Fibroblast of skin of right quadriceps (primary cell): ENCODE results near the gene MITF.
"Not testable (repeated sequence)": the region's sequence is repeated elsewhere in the genome, so short reads cannot be mapped to it uniquely, and the experiment has no call there.

Source experiments
- DNase-seq: peaks from one replicate; pipeline ENCODE4 v3.0.0-alpha.2; 2013

MITF gene

DNA sequence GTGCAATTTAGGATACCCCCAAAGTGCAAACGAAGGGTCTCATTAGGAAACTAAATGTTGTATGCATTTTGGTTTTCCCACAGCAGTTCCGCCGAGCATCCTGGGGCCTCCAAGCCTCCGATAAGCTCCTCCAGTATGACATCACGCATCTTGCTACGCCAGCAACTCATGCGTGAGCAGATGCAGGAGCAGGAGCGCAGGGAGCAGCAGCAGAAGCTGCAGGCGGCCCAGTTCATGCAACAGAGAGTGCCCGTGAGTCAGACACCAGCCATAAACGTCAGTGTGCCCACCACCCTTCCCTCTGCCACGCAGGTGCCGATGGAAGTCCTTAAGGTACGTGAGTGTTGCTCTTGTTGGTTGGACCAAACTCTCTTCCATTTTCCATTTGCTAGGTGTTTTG, 139.8 kb downstream of the MITF start:
- no peak for DNase-seq

DNA sequence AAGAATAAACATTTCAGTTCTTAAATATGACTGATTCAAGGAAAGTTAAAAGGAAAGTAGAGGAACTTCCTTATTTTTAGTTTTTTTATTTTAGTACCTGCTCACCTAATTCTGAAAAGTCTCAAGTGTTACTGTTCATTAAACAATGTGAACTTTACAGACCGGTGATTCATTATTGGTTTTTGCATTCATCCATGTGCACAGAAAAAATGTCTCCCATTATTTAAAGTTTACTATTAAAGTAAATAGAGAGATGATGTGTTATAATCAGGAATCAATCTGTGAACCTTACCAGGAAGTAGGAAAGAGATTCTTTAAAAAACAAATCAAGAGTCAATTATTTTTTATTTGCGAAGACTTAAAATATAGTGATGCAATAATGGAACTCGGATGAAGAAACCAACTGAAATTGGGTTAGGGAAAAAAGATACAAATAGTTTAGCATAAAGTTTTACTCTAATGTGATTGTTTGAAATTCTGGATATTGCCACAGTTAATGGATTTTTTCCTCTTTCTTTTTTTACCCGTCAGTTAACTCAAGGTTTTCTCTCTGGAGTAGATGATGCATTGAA, 140.9 kb downstream of the MITF start:
- no peak for DNase-seq

DNA sequence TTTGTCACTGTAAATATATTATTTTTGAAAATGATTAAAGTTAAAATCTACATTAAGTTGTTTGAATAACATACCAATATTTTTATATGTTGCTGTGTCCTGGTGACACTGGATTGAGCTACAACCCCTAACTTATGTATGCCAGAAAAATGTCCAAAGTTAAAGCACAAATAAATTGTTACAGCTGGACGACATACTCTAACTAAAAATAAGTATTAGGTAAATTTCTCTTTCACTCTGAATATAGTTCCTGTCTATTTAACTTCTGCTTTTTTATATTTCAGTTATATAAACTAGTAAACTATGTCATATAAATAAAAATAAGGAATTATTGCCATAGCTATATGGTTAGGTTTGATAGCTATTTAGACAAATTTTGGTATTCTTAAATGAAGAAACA, 141.8 kb downstream of the MITF start:
- DNase-seq: no peak

DNA sequence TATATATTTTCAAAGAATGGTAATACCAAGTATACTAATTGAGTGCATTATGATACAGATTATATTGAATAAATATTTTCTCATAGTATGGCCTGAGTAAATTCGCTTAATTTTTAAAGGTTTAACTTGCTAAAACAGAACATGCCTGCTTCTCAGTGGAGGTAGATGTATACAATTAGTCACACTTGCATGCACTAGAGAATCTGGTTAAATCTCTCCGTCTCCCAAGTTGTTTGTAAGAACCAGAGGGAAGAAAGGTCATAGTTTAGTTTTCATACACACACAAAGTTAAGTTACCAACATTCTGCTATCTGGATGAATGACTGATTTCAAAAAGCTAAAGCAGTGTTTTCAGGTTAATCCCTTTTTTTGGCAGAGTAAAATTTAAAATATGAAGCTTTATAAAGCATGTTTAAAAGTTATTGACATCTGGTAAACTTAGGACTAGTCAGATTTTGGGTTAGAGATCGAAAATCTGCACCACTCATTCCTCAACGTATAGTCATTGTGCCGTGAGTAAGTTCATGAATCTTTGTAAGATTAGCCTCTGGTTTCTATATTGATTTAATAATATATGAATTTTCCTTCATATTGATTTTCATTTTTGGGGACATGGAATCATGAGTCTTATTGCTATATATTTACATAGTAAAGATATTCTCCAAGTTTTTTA, 142.6 kb downstream of the MITF start:
- no peak for DNase-seq

DNA sequence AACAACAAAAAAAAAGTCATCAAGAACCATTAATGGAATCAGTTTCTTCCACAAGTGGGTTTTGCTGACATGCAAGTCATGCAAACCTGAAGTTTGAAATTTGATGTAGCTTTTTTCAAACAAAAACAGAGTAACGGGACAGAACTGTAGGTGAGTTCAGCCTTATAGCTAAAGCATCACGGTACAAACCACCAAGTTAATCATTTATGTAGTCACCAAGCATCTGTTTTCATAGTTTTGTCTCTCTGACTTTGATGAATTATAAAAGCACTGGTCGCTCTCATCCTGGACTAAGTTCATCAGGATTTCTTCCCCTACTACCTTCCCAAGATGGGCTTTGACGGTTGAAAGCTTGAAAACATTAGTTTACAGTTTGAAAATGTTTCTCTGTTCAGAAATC, 143.3 kb downstream of the MITF start:
- no peak for DNase-seq

DNA sequence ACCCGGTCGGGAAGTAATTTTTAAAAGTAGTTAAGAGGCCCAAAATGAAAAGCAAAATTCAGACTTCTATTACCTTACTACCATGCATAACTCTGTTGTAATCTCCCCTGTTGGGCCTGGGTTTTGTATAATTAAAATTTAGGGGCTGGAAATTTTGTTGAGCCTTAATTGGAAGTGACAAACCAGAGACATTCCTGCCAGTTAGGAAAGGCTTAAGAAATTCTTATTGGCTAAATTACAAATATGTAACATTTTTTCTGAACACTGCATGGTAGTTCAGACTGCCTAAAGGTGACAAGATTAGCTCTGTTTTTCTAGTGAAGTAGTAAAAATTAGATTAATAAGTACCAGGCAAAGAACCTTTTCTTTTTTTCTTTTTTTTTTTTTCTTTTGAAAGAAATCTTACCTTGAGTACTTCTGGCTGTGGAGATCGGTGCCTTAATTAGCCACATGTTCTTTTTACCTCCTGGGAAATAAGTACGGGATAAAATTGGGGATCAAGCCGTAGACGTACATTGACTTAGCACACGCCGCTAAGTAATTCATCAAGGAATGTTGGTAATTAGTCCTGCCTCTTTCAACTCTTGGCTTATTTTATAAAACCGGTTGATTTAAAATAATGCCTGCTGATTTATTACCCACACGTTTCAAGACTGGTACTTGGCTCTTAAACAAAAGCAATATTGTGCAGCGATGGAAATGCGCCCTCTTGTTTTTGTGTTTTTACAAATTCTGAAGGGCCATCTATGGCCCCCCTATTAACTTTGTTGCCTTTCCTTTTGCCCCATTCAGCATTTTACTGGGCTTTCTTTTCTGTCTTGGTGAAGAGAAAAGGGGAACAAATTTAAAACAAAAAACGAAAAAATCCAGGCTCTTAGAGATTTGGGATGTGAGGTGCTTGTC, 149.0 kb downstream of the MITF start:
- no peak for DNase-seq

DNA sequence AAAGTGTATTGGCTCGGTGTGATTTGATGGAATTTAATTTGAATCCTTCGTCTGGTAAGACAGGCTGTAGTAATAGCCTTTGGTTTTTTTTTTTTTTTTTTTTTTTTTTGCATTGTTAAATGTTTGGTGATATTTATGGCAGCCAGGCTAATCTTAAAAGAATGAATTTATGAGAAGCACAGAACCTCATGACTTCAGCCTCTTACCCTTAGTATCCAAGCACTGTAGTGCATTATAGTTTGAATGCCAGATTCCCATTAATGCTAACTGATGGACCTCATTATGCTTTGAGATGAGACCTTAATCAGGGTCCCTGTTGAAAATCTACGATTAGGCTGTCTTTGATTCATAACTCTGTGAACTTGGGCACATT, 149.7 kb downstream of the MITF start:
- DNase-seq: no peak

DNA sequence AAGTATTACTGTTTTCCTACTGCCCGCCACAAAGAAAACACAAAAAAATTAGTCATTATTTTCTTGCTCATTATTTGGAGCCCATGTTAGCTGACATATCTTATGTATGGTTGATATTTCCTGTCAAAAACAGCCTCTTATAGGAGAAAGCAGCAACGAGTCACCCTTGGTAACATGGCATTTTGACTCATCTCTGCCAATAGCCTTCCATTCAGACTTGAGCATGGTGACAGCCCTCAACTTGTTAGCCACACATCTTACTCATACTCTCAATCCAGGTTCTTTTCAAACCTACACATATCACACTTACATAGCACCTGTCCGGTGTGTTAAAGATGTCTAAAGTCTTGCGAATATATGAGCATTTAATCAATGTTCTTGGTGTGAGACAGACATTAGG, 150.8 kb downstream of the MITF start:
- peak; percentile 33 for DNase-seq

DNA sequence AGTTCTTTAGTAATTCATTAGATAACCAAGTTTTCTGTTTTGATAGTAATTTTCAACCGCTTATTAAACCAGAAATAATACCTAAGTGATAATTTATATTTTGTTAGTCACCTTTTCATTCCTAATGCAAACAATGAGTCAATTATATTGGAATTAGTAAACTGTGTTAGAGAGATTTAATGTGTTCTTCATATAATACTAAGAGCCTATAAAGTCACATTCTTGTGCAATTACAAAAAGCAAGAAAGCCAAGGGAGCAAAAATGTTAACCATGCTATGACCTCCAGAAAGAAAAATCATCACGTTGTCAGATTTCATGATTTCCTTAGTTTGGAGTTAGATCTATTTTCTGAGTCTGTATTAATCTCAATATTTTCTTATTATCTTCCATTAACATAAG, 151.4 kb downstream of the MITF start:
- DNase-seq: peak; percentile 15

DNA sequence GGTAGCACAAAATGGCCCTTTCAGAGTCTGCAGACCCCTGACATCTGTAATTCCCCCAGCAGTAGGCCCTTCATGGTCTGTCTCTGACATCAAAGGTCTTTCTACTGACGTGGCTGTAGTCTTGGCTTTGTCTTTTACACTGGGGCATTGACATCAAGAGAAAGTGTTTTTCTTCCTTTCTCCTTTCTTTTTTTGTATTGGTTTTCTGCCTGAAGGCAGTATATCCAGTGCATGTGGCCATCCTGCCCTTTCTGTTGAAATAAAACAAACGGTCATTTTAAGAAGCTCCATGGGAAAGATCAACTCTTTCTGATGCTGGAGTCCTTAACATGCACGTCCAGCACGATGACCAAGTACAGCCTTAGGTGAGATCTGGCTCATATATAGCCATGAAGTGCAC, 153.4 kb downstream of the MITF start:
- DNase-seq: no peak

DNA sequence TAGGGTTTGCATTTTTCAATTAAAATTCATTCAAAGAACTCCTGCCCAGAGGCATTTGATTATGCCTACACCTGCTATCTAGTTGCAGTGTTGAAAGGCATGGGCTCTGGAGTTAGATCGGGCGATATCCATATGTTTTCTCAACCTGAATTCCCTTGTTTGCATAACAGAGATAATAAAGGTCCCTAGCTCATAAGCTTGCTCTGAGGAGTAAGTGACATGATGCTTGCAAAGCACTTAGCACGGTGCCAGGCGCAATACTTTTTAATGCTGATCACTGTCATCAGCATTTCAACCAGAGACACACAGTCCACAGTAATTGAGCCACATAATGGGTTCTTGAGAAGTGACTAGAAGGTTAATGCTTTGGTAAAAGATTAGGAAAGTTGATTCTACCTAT, 154.0 kb downstream of the MITF start:
- DNase-seq: no peak

DNA sequence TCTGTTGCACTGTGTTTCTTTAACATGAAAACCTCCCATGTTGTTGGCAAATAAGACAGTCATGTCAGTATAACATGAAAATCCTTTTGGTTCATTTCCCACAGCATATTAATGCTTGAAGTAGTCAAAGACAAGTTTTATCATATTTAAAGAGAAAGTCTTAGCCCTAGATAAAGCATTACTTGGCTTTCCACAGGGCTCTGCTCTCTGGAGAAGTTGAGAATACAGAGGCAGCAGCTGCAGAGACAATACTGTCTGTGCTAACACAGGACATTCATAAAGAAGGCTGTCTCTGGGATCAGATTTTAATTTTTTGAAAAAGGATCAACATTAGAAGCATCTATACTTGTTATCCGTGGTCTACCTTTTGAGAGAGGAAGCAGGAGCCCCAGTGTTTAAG, 156.8 kb downstream of the MITF start:
- DNase-seq: no peak

DNA sequence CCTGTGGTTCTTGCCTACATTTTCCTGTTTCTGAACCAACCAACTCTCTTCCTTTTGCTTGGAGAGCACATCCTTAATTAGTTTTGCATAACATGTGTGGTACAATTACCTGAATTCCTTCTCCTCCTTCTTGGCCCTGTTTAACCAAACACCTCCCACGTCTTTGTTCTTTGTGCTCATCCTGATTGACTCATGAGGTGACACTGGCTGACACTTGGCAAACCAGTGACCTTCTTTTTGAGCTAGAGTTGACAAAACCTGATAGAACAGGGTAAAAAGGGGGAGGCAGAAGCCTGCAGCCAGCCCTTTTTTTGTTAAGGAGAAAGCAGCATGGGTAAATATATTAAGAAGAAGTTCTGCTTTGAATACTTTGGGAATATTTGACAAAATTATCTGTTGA, 161.1 kb downstream of the MITF start:
- no peak for DNase-seq

DNA sequence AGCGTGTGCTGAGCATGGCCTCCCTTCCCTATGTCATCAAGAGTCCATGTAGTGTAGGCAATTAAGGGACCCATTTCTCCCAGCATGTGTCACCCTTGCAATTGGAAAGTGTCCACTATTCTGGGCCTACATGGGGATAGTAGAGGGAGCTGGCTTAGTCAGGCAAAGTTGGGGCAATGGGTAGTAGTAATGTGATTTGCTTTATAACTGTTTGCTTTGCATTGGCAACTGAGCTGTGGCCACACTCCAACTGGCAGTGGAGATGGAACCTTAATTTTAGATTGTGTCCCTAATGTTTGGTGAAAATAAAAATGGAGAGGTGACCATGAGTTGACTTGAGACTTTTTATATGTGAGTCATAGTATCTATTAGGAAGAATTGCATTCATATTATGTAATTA, 162.5 kb downstream of the MITF start:
- no peak for DNase-seq

DNA sequence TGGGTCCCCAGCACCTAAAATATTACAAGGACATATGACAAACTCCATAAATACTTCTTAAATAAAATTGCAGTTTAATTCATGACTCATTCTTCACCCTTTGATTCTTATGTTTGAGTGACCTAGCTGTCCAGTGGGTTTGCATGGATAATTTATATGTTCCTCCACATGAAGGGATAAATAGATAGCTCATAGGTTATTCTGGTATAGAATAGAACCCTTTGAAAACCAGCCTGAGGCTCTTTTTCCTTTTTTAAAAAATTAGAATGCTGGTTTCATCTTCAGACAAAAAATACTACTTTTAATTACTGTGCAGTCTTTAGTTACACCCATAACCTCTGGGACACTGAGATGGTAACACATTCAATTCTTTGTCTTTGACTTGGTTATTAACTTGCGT, 163.1 kb downstream of the MITF start:
- DNase-seq: no peak

DNA sequence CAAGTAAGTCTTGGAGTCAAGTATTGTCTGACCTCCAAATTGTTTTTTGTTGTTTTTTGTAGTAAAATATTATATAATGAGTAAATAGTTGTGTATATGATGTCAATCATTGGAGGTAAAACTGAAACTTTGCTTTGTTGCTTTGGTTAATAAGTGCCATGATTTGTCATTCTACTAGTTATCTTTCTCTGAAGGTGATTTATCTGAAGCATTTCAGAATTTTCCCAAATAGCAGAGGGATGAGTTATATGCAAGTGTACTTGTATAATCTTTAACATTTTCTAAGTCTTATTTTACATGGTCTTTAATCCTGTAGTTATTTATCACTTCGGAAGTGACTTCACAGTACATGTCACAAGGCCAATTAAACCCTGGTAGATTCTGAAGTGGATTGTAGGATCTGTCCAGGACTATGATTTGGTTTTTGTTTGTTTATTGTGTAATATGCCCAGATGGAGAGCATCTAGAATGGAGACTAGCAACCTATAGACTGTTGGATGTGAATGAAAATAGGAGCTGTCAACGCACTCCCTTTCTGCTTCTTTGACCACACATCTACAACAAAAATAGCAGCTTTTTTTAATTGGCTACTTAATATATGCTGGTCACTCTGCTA, 167.2 kb downstream of the MITF start:
- DNase-seq: no peak

DNA sequence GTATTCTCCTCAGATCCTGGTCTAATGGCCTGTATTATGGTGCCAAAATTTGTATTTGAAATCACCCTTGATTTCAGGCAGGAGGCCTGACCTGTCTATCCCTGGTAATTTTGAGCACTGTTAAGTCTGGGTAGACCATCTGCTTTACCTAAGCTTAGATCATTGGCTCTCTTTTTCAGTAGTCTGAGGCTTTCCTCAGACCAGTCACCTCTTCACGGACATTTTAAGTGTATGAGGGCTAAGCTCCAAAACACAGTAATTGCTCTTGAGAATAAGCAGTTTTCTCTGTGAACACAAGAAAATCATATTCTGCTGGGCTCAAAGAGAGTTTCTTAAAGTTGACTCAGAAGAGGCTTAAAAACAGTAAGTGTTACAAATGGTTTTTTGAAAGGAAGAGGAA, 168.3 kb downstream of the MITF start:
- no peak for DNase-seq

DNA sequence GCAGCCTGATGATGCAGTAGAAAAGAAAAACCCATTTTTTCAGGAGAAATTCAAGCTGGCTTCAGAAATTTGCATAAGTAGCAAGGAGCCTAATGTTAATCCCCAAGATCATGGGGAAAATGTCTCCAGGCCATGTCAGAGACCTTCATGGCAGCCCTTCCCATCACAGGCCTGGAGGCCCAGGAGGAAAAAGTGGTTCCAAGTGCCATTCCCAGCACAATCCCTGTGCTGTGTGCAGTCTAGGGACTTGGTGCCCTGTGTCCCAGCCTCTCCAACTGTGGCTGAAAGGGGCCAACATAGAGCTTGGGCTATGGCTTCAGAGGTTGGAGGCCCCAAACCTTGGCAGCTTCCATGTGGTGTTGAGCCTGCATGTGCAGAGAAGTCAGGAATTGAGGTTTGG, 170.6 kb downstream of the MITF start:
- not testable (repeated sequence) for DNase-seq

DNA sequence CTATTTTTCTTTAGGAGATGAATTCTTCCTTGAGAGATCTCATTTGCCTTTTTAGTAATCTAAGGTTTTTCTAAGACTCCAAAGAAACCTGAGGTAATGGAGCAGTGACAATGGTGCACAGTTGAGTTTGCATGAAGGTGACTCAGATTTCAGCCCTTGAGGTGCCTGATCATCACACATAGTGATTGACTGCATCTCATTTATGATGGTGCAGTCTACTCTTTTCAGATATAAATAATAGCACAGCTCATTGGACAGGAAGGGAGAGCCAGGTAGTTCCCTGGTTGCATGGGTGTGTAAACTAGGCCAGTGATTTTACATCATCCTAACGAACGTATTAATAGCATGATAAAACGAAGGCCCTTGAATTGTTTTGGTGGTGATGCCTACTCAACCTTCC, 174.2 kb downstream of the MITF start:
- DNase-seq: no peak

DNA sequence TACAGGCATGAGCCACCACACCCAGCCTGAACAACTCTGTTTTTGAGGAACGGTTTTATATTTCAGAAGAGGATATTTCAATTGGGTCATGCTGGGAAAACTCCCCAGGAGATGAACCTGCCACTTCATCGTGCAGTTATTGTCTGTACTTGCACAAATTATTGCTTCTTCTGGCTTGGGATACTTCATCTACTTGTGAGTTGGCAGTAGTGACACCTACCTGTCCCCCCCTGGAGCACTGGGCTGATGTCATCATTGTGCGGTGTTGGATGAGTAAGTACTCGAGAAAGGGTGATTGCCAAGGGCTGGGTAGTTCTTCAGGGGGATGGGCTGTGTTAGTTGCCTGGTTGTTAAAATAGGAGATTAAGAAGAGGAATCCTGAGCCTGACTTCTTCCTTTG, 175.1 kb downstream of the MITF start:
- no peak for DNase-seq

DNA sequence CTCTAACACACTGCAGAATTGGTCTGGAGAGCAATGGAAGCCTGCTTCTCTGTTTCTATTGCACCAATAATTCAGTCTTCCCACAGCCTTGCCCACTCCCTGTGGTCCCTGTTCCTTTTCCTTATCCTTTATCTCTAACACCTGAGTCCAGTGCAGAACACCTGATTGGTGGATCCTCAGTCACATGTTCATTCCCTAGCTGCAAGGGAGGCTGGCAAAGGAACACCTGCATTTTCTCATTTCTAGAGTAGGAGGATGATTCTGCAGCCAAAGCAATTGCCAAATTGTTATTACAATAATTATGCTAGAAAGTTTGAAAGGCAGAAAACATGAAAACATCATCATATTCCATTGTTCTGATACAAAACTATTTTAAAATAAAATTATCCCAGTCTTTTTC, 176.5 kb downstream of the MITF start:
- no peak for DNase-seq

DNA sequence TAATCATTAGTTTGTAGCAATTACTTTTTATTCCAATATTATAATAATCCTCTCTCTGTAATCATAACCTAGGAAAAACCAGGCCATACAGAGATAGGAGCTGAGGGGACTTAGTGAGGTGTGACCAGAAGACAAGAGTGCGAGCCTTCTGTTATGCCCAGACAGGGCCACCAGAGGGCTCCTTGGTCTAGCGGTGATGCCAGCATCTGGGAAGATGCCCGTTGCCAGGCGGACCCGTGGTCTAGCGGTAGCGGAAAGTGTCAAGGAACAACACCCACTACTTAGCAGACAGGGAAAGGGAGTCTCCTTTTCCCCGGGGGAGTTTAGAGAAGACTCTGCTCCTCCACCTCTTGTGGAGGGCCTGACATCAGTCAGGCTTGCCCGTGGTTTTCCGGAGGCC, 180.7 kb downstream of the MITF start:
- not testable (repeated sequence) for DNase-seq

DNA sequence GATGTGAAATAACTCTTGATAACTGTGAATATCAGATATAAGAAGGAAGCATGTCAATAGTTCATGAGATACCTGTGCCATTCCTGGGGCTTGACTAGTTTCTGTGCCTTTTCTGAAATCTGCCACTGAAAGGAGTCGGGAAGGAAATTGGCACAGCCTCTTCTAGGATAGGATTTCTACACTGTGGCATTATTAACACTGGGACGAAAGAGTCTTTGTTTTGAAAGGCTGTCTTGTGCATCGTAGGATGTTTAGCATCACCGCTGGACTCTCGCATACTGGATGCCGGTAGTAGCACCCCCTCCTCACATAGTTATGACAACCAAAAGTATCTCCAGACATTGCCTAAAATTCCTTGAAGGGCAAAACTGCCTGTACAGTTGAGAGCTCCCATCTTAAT, 182.4 kb downstream of the MITF start:
- no peak for DNase-seq

DNA sequence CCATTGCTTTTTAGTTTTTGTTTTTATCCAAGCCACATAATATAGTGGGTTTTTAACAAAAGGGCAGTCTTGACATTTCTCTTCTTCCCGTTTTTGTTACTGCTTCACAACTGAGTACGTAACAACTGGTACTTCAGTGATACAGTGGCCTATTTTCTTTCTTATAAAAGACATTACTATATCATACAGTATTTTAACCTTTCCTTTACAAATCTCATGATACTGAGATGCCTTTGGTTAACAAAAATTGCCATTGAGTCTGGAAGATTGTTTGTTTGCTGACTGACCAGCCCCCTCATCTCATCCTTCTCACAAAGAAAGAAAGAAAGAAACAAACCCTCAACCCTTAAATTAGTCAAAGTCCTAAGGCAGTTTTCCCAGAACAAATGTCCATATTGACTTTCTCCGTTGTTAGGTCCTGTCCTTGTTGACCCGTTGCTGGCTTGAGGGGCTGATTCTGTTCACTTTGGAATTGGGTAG, 183.3 kb downstream of the MITF start:
- no peak for DNase-seq
